ENCODE results near the gene PCYT1B.

The PCYT1B gene

GRCh38 chrX:24647257-24648058 is at the start of gene PCYT1B:
PCYT1B (minus strand) TSS chrX:24647347; CDS start chrX:24647105, 242 bp downstream.
- H3K4me3 ChIP-seq (ENCODE audit: low read depth, low read length), result peak within 1 kb of the TSS; percentile 36
- TF ChIP-seq, protein P1, sequence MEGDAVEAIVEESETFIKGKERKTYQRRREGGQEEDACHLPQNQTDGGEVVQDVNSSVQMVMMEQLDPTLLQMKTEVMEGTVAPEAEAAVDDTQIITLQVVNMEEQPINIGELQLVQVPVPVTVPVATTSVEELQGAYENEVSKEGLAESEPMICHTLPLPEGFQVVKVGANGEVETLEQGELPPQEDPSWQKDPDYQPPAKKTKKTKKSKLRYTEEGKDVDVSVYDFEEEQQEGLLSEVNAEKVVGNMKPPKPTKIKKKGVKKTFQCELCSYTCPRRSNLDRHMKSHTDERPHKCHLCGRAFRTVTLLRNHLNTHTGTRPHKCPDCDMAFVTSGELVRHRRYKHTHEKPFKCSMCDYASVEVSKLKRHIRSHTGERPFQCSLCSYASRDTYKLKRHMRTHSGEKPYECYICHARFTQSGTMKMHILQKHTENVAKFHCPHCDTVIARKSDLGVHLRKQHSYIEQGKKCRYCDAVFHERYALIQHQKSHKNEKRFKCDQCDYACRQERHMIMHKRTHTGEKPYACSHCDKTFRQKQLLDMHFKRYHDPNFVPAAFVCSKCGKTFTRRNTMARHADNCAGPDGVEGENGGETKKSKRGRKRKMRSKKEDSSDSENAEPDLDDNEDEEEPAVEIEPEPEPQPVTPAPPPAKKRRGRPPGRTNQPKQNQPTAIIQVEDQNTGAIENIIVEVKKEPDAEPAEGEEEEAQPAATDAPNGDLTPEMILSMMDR (IDR thresholded peaks at IDR 0.05; ENCODE audit: low read depth, low read length, missing control alignments), result no peak
- no peak for DNase-seq (ENCODE audit: low read depth)

DNA sequence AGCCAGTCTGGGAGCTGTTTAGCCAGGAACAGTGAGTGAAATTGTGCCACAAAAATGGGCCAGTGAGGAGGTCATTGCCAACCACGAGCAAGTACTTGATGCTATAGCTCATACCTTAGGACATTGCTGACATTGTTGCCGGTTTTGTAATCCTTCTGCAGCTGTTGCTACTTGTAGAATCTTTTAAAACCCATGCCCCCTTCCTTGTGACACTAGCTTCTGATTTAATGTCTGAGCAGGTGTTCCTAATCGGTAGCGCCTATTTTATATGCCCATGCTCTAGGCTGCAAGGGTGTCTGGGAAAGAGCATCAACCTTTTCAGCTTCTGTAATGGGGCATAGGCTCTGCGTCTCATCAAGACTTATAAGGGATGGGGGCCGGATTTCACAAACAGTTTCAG is 49.1 kb upstream of the PCYT1B start:
- no peak for DNase-seq (ENCODE audit: low read depth)
- no peak overlapping the region for H3K4me3 ChIP-seq (ENCODE audit: low read depth, low read length)
- TF ChIP-seq, protein P1 (IDR thresholded peaks at IDR 0.05; ENCODE audit: low read depth, low read length, missing control alignments), result no peak

GRCh38 chrX:24694825-24695224 is 47.7 kb upstream of the PCYT1B start:
- peak overlapping the region; percentile 68 for H3K4me3 ChIP-seq (ENCODE audit: low read depth, low read length)
- DNase-seq (ENCODE audit: low read depth), result no peak
- TF ChIP-seq, protein P1 (IDR thresholded peaks at IDR 0.05; ENCODE audit: low read depth, low read length, missing control alignments), result no peak

DNA sequence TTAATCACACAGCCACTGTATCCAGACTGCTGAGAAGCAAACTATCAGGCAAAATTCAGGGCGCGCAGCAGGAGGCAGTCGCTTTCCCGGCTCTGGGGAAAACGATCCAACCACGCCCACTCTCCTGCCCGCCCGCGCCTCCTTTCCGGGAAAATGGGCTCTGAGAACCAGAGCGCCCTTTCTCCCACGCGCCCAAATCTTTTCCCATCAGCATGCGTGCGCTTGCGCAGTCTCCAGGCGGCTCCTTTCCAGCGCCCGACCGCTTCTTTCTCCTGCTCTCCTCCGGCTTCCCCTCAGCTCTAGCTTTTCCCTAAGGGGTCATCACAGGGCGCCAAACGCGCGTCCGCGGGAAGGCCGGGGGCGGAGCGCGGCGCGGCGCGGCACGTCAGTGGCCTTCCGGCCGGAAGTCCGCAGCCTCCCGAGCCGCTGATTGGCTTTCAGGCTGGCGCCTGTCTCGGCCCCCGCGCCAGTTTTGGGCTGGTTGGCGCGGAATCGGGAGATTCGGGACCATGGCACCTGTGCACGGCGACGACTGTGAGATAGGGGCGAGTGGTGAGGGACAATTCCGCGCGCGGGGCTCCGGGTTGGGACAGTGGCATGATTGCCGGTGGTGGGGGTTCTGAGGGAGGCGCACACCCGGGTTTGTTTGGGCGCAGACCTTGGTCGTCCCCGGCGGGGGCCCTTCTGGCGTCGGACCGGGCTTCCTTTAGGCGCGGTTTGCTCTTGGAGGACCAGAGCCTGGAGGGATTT is 46.5 kb upstream of the PCYT1B start, which contains the start of gene POLA1:
POLA1 (plus strand) TSS at position 466 of the 750 bp plus-strand sequence; CDS start at position 510, 44 bp downstream.
- TF ChIP-seq, protein P1 (IDR thresholded peaks at IDR 0.05; ENCODE audit: low read depth, low read length, missing control alignments), result no peak
- peak within 1 kb of the TSS; percentile 68 for H3K4me3 ChIP-seq (ENCODE audit: low read depth, low read length)
- peak; percentile 62 for DNase-seq (ENCODE audit: low read depth)

DNA sequence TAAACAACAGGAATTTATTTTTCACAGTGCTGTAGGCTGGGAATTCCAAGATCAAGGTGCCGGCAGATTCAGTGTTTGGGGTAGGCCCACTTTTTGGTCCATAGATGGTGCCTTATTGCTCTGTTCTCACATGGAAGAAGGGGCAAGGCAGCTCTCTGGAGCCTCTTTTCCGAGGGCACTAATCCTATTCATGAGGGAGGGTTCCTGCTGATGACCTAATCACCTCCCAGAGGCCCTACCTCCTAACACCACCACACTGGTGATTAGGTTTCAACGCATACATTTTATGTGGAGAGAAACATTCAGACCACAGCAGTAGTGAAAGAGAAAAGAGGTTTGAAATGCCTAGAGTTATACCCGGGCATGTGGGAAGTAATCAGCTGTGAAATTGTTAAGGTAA is 45.2 kb upstream of the PCYT1B start:
- H3K4me3 ChIP-seq (ENCODE audit: low read depth, low read length), result no peak overlapping the region
- no peak for DNase-seq (ENCODE audit: low read depth)

GRCh38 chrX:24684048-24684447 is 36.9 kb upstream of the PCYT1B start:
- TF ChIP-seq, protein P1 (IDR thresholded peaks at IDR 0.05; ENCODE audit: low read depth, low read length, missing control alignments), result no peak
- no peak overlapping the region for H3K4me3 ChIP-seq (ENCODE audit: low read depth, low read length)
- DNase-seq (ENCODE audit: low read depth), result no peak

More for the DNA sequence above, 45.2 kb upstream of the PCYT1B start:
- TF ChIP-seq, protein P1 (IDR thresholded peaks at IDR 0.05; ENCODE audit: low read depth, low read length, missing control alignments), result no peak
